ENCODE data around the gene UCN.

- no peak for TF ChIP-seq CTCF (IDR thresholded peaks at IDR 0.05; ENCODE audit: low read depth, low read length)
- no peak for TF ChIP-seq EZH2phosphoT487 (IDR thresholded peaks at IDR 0.05; ENCODE audit: low read depth)
These were observed 1.0 kb downstream of the UCN start for GRCh38 chr2:27307287-27307544.
